OCI-LY3 (cell line): ENCODE results near the gene SLC24A2.

Experiments
- CTCF ChIP-seq: fragments of 200-600, 300-600 bp; sonication (generic); IDR thresholded peaks from 2 replicates; pipeline ENCODE4 v1.5.1; 2014; ENCODE audit warnings: antibody characterized with exemption, low read length, low read depth
- EZH2phosphoT487 ChIP-seq: fragments of 200-600 bp; shearing (Covaris generic); IDR thresholded peaks from 2 replicates; pipeline ENCODE4 v1.6.1; 2018; ENCODE audit warnings: antibody characterized with exemption, mixed run types, low read depth

- TF ChIP-seq CTCF (no peak), EZH2phosphoT487 (no peak)
These were observed 12.0 kb upstream of the SLC24A2 start for GRCh38 chr9:19800884-19801283.
